Astrocyte of the spinal cord (primary cell): ENCODE results near the gene CCDC178.
"Not testable (repeated sequence)": the region's sequence is repeated elsewhere in the genome, so short reads cannot be mapped to it uniquely, and the experiment has no call there.

Source experiments
- DNase-seq: peaks from one replicate; pipeline ENCODE4 v3.0.0; 2011; ENCODE audit warnings: low read depth, low spot score
- H3K4me3 ChIP-seq: 2 replicates; pipeline ENCODE4 v1.5.1; 2011; ENCODE audit warnings: low read depth, mild to moderate bottlenecking, low read length, moderate library complexity
- in situ Hi-C: cut with HindIII; loops from 2 replicates; pipeline ENCODE4 v1.10.0; 2017; ENCODE audit warnings: low sequenced_read_pairs
- TF ChIP-seq, protein P1 (sequence below): IDR thresholded peaks from 2 replicates; pipeline ENCODE4 v1.5.1; 2012; ENCODE audit warnings: low read depth, mild to moderate bottlenecking, low read length, inconsistent platforms

Gene CCDC178

GRCh38 chr18:32968248-32968647 lies 472.3 kb downstream of the CCDC178 start:
- TF ChIP-seq, protein P1, sequence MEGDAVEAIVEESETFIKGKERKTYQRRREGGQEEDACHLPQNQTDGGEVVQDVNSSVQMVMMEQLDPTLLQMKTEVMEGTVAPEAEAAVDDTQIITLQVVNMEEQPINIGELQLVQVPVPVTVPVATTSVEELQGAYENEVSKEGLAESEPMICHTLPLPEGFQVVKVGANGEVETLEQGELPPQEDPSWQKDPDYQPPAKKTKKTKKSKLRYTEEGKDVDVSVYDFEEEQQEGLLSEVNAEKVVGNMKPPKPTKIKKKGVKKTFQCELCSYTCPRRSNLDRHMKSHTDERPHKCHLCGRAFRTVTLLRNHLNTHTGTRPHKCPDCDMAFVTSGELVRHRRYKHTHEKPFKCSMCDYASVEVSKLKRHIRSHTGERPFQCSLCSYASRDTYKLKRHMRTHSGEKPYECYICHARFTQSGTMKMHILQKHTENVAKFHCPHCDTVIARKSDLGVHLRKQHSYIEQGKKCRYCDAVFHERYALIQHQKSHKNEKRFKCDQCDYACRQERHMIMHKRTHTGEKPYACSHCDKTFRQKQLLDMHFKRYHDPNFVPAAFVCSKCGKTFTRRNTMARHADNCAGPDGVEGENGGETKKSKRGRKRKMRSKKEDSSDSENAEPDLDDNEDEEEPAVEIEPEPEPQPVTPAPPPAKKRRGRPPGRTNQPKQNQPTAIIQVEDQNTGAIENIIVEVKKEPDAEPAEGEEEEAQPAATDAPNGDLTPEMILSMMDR: no peak
- in situ Hi-C loops: no loop called here
- no peak for DNase-seq
- no peak overlapping the region for H3K4me3 ChIP-seq

DNA sequence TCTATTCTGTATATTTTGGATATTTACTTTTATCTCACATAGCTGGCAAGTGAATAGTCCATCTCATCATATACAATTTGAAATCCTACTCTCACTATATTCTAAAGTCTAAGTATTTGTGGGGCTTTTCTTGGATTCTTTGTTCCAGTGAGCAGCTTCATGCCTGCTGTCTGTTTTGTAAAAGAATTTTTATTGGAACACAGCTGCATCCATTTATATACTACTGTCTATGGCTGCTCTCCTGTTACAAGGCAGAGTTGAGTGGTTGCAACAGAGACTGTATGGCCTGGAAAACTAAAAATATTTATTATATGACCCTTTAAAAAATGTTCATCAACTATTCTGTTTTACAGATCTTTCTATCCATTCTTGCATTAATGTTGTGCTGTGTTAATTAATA lies 474.4 kb downstream of the CCDC178 start:
- DNase-seq: no peak
- in situ Hi-C loops: no loop called here
- H3K4me3 ChIP-seq: no peak overlapping the region
- TF ChIP-seq, protein P1: no peak

GRCh38 chr18:32961538-32961937 lies 479.0 kb downstream of the CCDC178 start:
- TF ChIP-seq, protein P1: no peak
- DNase-seq: no peak
- H3K4me3 ChIP-seq: no peak overlapping the region
- in situ Hi-C loops: no loop called here

DNA sequence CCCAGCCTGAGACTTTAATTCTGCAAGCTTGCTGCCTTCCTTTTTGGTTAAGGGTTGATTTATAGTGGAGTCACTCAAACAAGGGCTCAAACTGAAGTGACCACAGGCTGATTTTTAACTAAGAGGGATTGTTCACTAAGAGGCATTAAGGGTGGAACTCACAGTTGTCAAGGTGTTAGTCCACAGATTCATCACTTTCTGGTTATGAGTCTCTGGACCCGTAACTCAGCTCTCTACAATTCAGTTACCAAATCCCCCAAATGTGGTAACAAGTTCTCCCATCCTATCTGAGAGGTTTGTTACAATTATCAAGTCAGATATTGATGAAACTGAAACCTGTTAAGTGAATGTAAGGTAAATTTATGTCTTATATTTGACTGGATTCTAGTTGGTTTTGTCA lies 481.8 kb downstream of the CCDC178 start:
- DNase-seq: no peak
- in situ Hi-C loops: no loop called here
- no peak overlapping the region for H3K4me3 ChIP-seq
- TF ChIP-seq, protein P1: no peak

GRCh38 chr18:32956591-32957315 lies 483.8 kb downstream of the CCDC178 start:
- TF ChIP-seq, protein P1: peak; percentile 79
- H3K4me3 ChIP-seq: no peak overlapping the region
- in situ Hi-C loops: no loop called here
- DNase-seq: peak; percentile 85

DNA sequence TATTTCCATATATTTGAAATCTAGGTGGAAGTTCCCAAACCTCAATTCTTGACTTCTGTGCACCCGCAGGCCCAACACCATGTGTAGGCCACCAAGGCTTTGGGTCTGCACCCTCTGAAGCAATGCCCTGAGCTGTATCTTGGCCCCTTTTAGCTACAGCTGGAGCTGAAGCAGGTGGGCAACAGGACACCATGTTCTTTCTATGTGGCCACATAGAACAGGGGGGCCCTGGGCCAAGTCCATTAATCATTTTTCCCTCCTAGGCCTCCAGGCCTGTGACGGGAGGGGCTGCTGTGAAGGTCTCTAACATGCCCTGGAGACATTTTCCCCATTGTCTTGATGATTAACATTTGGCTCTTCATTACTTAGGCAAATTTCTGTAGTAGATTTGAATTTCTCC lies 488.2 kb downstream of the CCDC178 start:
- DNase-seq, H3K4me3 ChIP-seq, in situ Hi-C loops: not testable (repeated sequence)

- no peak for DNase-seq
- no peak overlapping the region for H3K4me3 ChIP-seq
- TF ChIP-seq, protein P1: no peak
- in situ Hi-C loops: no loop called here
These were observed 502.9 kb downstream of the CCDC178 start for GRCh38 chr18:32937597-32937996.
